GM19035 (cell line): ENCODE results near the gene AMPD2.
"Not testable (repeated sequence)": the region's sequence is repeated elsewhere in the genome, so short reads cannot be mapped to it uniquely, and the experiment has no call there.

Source experiments
- ATAC-seq: cut with Tn5 transposase; IDR thresholded peaks from one replicate; pipeline ENCODE4 v1.9.1; 2021; ENCODE audit not compliant: unreplicated experiment

AMPD2 gene

DNA sequence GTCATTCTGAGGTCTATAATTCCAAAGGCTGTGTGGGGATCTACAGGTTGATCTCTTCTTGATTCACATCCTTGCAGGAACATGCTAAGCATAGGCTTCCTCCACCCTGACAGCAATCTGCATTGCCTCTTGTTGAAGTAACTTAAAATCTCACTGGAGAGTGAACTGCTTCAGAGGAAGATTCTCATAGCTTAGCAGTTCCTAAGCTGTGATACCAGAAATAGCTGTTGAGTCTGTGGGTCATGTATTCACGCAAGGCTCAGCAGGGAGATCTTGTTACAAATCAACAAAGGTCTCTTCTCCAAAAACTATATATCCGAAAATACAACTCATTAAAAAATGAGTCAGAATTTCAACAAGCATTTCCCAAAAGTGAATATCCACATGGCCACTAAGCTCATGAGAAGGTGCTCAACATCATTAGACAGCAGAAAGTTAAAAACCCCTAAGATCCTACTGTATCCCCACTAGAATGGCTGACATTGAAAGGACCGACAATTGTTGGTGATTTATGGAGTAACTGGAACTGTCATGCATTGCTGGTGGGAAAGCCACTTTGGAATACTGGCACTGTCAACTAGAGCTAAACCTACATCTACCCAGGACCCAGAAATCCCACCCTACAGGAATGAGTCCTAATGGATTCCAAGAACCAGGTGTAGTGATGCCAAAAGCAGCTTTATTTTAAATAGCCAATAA, 57.2 kb downstream of the AMPD2 start:
- ATAC-seq, result not testable (repeated sequence)

DNA sequence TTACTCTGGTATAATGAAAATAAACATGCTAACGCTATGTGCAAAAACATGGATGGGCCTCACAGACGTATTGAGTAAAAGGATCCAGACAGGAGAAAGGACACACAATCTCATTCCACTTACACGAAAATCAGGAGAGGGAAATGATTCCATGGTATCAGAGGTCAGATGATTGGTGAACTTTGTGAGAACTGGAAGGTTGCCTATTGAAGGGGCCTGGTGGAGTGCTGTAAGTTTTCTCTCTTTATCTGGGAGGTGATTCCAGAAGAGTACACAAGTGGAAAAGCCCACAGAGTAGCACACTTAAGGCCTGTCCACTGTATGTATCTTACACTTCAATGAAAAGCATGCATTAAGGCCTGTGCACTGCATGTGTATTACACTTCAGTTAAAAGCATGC, 57.8 kb downstream of the AMPD2 start:
- ATAC-seq, result no peak

- not testable (repeated sequence) for ATAC-seq
Measured at GRCh38 chr1:109678637-109679036, 59.0 kb downstream of the AMPD2 start.
